ENCODE data around the gene CHD9NB.
A peak's percentile ranks its signal among the peaks of the same experiment; 100 is the strongest.

DNA sequence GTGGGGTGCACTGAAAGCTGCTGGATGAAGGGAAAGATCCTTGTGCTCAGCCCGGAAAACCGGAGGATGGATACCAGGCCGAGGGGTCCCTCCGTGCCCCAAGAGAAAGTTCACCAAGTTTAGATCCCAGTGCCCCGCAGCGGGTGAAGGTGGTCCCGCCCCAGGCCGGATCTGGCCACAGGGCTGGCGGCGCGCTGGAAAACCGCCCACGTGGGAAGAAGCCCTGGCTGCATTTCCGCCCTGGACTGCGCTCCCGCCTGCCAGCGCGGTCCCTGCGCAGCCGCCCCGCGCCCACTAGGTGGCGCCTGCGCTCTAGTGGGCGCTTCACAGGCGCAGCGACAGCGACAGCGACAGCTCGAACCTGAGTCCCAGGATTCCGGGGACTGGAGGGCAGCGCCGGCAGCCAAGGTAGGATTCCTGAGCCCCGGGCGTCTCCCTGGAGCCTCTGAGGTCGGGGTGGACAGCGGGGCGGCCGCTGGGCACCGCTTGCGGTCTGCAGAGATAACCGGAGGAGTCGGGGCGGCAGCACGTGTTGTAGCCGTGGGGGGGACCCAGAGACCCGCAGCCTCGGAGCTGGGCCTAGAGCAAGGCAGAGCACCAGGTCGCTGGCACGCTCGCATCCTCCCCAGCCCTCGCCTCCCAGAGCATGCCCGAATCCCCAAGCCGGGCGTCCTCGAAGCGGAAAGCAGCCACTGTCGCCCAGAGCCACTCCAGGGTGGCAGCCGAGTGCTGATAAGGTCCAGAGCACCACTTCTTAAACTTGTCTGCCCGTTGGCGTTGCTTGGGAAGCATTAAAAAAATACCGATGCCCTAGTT is 2.2 kb upstream of the CHD9NB start, which contains the start of gene CHD9:
- TF ChIP-seq TOX (CRISPR knock-in tag; IDR thresholded peaks at IDR 0.05; ENCODE audit: borderline replicate concordance) (no peak), ZC3H10 (CRISPR knock-in tag; IDR thresholded peaks at IDR 0.05) (no peak), ZFP30 (CRISPR knock-in tag; IDR thresholded peaks at IDR 0.05) (no peak), RARB (CRISPR knock-in tag; IDR thresholded peaks at IDR 0.05) (no peak), ARNTL (CRISPR knock-in tag; IDR thresholded peaks at IDR 0.05; ENCODE audit: borderline replicate concordance, low read depth) (no peak), ZNF8 (CRISPR knock-in tag; IDR thresholded peaks at IDR 0.05) (no peak)
- TF ChIP-seq, protein P1, sequence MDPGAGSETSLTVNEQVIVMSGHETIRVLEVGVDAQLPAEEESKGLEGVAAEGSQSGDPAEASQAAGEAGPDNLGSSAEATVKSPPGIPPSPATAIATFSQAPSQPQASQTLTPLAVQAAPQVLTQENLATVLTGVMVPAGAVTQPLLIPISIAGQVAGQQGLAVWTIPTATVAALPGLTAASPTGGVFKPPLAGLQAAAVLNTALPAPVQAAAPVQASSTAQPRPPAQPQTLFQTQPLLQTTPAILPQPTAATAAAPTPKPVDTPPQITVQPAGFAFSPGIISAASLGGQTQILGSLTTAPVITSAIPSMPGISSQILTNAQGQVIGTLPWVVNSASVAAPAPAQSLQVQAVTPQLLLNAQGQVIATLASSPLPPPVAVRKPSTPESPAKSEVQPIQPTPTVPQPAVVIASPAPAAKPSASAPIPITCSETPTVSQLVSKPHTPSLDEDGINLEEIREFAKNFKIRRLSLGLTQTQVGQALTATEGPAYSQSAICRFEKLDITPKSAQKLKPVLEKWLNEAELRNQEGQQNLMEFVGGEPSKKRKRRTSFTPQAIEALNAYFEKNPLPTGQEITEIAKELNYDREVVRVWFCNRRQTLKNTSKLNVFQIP (CRISPR knock-in tag; IDR thresholded peaks at IDR 0.05; ENCODE audit: borderline replicate concordance, low read depth) = no peak
- TF ChIP-seq, protein P2, sequence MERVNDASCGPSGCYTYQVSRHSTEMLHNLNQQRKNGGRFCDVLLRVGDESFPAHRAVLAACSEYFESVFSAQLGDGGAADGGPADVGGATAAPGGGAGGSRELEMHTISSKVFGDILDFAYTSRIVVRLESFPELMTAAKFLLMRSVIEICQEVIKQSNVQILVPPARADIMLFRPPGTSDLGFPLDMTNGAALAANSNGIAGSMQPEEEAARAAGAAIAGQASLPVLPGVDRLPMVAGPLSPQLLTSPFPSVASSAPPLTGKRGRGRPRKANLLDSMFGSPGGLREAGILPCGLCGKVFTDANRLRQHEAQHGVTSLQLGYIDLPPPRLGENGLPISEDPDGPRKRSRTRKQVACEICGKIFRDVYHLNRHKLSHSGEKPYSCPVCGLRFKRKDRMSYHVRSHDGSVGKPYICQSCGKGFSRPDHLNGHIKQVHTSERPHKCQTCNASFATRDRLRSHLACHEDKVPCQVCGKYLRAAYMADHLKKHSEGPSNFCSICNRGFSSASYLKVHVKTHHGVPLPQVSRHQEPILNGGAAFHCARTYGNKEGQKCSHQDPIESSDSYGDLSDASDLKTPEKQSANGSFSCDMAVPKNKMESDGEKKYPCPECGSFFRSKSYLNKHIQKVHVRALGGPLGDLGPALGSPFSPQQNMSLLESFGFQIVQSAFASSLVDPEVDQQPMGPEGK (CRISPR knock-in tag; IDR thresholded peaks at IDR 0.05; ENCODE audit: borderline replicate concordance) = 0 out of 2 replicates have a peak, but pooled peaks have one; percentile 7

Data from SK-N-SH treated with all-trans-retinoic acid at 6 μM for 48 hours (cell line).